HG03432 (cell line): Measurements from ENCODE around the gene KCNQ2.

Experiments
- ATAC-seq: cut with Tn5 transposase; IDR thresholded peaks from one replicate; pipeline ENCODE4 v1.9.1; 2021; ENCODE audit warnings: mild to moderate bottlenecking, moderate library complexity; ENCODE audit not compliant: unreplicated experiment

KCNQ2 gene

GRCh38 chr20:63456429-63457284 lies 15.8 kb downstream of the KCNQ2 start:
- ATAC-seq: no peak

- ATAC-seq: no peak
These were observed 16.9 kb downstream of the KCNQ2 start for GRCh38 chr20:63455568-63455859.

DNA sequence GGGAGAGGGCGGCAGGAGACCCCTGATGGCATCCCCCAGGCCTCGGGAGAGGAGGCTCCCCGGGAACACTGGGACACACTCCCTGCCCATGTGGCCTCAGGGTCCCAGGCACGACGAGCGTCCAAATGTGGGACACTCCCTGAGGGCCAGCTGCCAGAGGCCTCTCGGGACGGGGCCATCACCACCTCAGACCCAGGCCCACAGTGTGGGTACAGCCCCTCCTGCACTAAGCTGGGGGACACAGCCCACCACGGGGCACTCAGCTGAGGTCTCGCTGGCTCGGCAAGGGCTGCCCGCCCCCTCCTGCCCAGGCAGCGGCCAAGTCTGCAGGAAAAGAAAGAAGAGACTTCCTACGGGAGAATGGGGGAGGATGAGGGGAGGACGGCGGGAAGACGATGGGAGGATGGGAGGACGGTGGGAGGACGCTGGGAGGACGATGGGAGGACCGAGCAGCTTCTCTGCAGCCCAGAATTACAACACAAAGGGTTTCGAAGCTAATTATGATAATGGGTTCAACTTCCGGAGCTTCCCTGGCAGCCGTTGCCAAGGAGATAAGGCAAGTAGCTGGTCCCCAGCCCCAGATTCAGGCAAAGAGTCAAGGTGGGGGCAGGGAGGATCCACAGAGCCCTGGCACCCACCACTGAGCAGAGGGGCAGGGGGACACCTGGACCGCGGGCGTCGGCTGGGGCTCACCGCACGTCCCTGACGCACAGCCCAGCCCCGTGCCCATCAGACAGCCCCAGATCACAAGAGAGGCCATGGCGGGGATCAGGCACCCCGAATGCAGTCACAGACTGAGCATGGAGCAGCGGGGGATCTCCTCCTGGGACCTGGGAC lies 17.5 kb downstream of the KCNQ2 start:
- no peak for ATAC-seq

DNA sequence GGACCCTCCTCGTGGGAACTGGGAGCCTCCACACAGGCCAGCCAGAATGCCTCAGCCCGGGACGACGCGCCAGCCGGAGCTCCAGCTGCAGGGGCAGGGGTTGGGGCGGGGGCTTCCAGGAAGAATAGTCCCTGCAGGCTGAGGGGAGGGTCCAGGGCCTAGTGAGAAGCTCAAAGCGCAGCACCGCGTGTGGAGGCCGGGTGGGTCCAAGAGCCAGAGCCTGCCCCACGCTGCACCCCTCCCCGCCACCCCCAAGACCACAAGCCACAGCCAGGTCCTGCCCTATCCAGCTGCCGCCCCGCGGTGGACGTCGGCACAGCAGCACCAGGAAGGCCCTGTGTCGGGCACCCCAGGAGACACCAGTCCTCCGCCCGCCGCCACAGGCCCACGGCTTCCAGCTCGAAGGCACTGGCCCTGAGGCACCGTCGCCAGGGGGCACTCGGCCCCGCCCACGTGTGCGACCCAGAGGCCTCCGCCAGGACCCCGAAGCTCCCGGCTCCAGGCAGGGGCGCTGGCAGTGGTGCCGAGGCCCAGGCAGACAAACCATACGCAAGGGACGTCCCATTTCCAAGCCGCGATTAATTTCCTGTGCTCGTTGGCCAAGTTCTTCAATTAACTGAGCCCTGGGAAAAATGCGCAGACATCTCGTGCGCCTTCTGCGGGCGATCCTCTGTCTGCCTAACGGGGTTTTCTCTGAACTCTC lies 19.5 kb downstream of the KCNQ2 start:
- no peak for ATAC-seq

DNA sequence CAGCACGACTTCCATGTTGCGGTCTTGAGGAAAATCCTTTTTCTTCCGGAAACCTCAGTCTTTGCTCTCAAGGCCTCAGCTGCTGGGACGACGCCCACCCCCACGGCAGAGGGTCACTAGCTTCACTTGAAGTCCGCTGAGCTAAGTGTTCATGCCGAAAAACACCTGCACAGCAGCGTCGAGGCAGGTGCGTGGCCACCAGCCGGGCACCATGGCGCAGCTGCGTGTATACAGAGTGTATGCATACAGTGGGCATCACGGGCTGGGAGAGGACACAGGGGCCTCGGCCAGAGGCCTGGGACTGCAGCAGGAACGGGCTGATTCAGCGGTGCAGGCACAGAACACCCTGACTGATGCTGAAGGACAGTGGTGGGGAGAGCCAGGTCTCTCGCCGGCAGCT lies 20.1 kb downstream of the KCNQ2 start:
- ATAC-seq: no peak

DNA sequence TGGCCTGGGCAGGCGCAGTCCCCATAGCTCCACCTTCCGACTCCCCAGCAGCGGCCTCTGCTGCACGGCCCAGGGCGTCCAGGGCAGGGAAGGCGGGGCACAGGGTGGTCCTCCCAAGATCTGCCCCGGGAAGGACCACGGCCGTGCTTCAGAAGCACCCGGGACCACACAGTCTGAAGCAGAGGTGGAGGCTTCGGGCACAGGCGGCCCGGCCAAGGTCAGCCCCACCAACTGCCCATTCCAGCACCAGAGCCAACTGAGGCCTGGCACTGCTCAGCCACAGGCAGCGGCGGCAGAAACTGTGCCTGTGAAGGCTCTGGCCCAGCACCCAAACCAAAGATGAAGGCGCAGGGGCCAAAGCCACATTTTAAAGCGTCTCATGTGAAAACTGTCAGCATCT lies 20.6 kb downstream of the KCNQ2 start:
- ATAC-seq: no peak

GRCh38 chr20:63449796-63450730 lies 22.4 kb downstream of the KCNQ2 start:
- ATAC-seq: no peak

DNA sequence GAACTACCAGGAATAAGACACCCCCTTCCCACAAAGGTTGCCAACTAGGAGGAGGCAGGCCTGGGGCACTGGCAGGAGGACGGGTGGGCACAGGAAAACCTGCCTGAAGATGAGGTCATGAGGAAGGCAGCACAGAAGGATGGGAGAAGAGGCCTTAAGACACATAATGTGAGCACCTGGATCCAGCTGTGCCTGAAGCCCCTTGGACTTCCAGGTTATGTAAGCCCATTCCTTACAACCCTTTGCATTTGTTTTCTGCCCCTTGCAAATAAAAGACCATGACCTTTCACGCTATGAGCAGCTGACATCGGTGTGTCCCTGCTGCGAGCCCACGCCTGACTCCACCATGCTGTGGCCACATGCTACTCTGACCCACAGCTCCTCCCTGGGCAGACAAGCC lies 23.4 kb downstream of the KCNQ2 start:
- ATAC-seq: no peak

DNA sequence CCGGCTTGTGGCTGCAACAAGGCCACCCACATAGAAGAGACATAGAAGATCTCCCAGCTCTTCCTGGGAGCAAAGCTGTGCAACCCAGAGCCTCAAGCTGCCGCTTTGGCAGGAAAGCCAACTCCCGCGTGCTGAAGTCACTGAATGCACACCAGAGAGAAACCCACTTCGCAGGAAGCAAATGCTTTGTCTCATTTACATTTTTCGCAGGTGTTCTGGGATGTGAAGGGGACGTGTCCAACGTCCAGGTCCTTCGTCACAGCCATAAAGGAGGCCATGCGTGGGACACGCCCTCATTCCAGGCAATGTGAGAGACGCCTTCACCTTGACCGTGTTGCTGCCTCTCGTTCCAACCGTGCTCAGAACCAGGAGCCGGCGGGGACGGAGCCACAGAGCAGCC lies 24.4 kb downstream of the KCNQ2 start:
- no peak for ATAC-seq

DNA sequence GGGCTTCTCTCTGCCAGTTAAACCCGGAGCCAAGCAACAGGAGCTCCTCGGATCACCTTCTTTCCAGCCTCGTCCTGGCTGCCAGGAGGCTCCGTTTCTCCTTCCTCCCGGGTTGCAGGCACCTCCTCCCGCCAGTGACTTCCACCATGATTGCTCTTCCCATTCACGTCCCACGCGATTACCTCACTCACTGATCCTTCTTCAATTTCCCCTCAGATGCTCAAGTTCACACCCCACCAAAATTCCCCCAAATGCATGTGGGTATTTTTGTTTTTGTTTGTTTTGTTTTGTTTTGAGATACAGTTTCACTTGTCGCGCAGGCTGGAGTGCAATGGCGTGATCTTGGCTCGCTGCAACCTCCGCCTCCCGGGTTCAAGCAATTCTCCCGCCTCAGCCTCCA lies 25.1 kb downstream of the KCNQ2 start:
- no peak for ATAC-seq

- no peak for ATAC-seq
These were observed 26.0 kb downstream of the KCNQ2 start for GRCh38 chr20:63446216-63447024.

GRCh38 chr20:63445075-63445734 lies 27.2 kb downstream of the KCNQ2 start:
- ATAC-seq: no peak

DNA sequence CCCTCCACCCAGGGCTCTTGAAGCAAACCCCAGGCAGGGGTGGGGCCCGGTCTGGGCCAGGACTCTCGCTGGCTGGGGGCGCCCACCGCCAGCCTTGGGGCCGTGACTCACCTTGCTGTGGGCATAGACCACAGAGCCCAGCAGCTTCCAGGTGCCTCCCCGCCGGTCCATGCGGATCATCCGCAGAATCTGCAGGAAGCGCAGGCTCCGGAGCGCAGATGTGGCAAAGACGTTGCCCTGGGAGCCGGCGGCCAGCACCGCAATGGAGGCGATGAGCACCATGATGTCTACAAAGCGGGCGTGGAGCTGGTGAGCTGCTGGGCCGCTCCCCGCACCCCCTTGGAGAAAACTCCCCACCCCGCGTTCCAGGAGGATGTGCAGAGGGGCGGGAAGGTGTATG lies 27.9 kb downstream of the KCNQ2 start:
- no peak for ATAC-seq

DNA sequence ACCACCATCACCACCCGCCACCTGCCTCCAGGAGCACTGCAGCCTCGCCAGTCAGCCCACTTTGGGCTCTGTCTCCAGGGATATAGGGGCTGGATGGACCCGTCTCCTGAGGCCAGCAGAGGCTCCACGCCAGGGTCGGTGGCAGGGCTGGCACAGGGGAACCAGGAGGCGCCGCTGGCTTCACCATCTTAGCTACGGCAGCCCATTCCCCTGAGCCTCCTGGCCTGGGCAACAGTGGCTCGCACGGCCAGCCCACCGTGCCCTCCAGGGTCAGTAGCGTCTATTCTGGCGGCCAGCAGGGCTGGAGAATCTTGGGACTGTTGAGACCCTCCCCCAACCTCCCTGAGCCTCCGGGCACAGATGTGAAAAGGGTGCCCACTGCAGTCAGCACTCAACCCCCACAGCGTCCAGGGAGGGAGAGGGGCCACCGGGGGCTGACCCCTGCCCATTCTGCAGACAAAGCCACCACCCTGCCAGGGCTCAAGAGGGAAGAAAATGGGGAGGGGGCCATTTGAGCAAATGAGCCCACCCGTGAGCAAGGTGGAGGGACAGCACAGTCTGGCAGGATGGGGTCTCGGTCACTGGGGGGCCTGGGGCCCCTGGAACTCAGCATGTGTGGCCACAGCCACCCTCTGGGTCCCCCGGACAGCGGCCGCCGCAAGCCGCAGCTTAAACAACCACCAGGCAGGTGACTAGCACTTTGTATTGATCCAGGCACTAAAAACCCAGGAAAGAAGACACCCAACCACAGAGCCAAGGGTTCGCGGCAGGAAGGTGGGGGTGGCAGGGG lies 28.7 kb downstream of the KCNQ2 start:
- ATAC-seq: no peak

DNA sequence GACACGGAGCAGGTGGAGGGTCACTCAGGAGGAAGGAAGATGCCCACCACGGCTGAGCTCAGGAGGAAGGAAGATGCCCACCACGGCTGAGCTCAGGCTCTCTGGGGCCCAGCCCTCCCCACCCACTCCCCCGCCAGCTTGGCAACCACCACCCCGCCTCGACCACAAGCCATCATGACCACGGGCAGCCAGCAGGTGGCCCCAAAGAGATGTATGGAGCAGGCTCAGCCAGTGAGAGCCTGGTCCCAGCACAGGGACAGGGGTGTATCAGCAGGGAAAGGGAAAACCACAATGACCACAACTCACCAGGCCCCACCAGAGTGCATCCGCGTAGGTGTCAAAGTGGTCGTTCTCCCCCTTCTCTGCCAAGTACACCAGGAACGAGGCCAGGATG lies 30.4 kb downstream of the KCNQ2 start:
- peak; percentile 24 for ATAC-seq

DNA sequence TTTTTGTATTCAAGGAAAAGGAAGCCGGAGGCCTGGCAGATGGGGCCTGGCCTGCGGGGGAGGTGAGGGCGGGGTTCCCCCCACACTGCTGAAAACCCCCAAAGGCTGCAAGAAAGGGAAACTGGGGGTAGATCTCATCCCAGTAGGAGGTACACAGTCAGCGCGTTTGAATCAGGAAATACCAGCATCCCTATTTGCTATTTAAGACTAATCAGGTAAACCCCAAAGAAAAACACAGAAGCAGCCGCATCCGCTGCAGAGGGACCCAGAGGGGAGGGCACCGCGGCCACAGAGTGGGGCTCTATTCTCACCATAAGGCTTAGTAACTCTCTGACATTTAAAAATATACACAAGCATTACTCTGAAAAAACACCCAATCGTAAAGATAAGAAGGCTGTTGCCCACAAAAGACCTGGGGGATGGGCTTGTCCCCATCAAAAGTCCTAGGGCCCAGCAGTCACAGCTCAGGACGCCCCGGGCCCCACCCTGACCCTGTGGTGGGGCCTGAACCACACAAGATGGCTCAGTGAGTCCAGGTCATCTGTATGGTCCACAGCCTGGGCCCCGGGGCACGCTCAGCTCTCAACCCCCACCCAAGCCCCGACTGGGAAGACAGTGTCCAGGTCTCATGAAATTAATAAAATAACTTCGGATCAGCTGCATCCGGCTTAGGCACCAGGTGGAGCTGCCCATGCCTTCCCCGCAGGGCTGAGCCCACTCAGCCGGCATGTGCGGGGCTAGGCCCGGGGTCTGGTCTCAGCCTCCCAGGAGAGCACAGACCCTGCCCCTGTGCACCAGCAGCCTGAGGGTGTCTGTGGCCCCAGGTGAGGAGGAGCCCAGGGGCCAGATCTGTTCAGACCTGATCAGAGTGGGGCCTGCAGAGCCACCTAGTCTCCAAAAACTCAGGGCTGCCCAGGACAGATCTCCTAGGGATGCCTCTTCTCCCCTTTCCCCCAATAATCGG lies 31.0 kb downstream of the KCNQ2 start:
- ATAC-seq: peak; percentile 57

GRCh38 chr20:63440366-63440955 lies 32.0 kb downstream of the KCNQ2 start:
- no peak for ATAC-seq
